K562 (cell line): ENCODE data around the gene KCTD7. TPM values are rescaled to one million over a fixed set of nuclear protein-coding genes. Genes with fewer than 3 reads are reported as not detected.
A peak's percentile ranks its signal among the peaks of the same experiment; 100 is the strongest.
"Not testable (repeated sequence)": the region's sequence is repeated elsewhere in the genome, so short reads cannot be mapped to it uniquely, and the experiment has no call there.

Source experiments
- ARNT ChIP-seq, 2 experiments: fragments of 450-650 bp; IDR thresholded peaks; 2 replicates each; pipeline ENCODE4 v1.6.1; 2016; ENCODE audit warnings: mild to moderate bottlenecking in 1 of 2
- DMBX1 ChIP-seq: fragments of 250-450 bp; sonication (Bioruptor Pico); IDR thresholded peaks from 2 replicates; pipeline ENCODE4 v1.8.0; 2022; ENCODE audit warnings: inconsistent platforms, mild to moderate bottlenecking, moderate library complexity, borderline replicate concordance
- GABPA ChIP-seq: fragments of 200-800 bp; sonication (Bioruptor generic); conservative IDR thresholded peaks from 2 replicates; pipeline ENCODE4 v1.6.1; 2016; ENCODE audit warnings: low read depth, missing genetic modification characterization, missing compliant biosample characterization
- GTF2A2 ChIP-seq: IDR thresholded peaks from 2 replicates; pipeline ENCODE4 v1.6.1; 2016; ENCODE audit warnings: mild to moderate bottlenecking, missing genetic modification characterization, missing compliant biosample characterization
- MECOM ChIP-seq: fragments of 250-450 bp; sonication (Bioruptor Pico); IDR thresholded peaks from 2 replicates; pipeline ENCODE4 v1.8.0; 2022; ENCODE audit warnings: inconsistent platforms
- MEF2D ChIP-seq: conservative IDR thresholded peaks from 2 replicates; pipeline ENCODE4 v1.6.1; 2016; ENCODE audit warnings: low read depth, missing genetic modification characterization, missing compliant biosample characterization
- MTA1 ChIP-seq: fragments of 450-650 bp; IDR thresholded peaks from 2 replicates; pipeline ENCODE4 v1.6.1; 2017; ENCODE audit warnings: borderline replicate concordance
- MTA3 ChIP-seq: fragments of 450-650 bp; formaldehyde crosslinking; IDR thresholded peaks from 2 replicates; pipeline ENCODE4 v1.6.1; 2017; ENCODE audit warnings: mild to moderate bottlenecking, borderline replicate concordance
- MYBL2 ChIP-seq, 2 experiments: fragments of 450-650 bp in 1 of 2; sonication (generic) in 1 of 2; formaldehyde crosslinking in 1 of 2; IDR thresholded peaks; 2 replicates each; pipeline versions ENCODE4 v1.6.1 to v1.8.1; 2017 to 2022; ENCODE audit warnings: borderline replicate concordance in 1 of 2, inconsistent platforms in 1 of 2, low read depth in 1 of 2, mild to moderate bottlenecking in 1 of 2, missing genetic modification reagents in 1 of 2, moderate library complexity in 1 of 2
- NCOA1 ChIP-seq: fragments of 450-650 bp; IDR thresholded peaks from 2 replicates; pipeline ENCODE4 v1.6.1; 2016; ENCODE audit warnings: low read depth
- RAD51 ChIP-seq: fragments of 450-650 bp; IDR thresholded peaks from 2 replicates; pipeline ENCODE4 v1.7.1; 2016; ENCODE audit warnings: low read depth, mild to moderate bottlenecking, borderline replicate concordance
- polyA plus RNA-seq, 8 experiments: library from polyadenylated mRNA; depleted of rRNA in 4 of 8; stranded (reverse) in 5 of 8; unstranded in 3 of 8; fragments of >200 nt; fragmentation: Nextera tagmentation in 2 of 8; fragmentation: Illumina TruSeq in 1 of 8; extraction: Ambion mirVana in 2 of 8; extraction: Trizol in 1 of 8; gene quantifications; 2 replicates each; pipeline versions ENCODE4 v1.2.1 to v1.2.3, GENCODE V29; 2011 to 2014; ENCODE audit warnings: inconsistent platforms in 1 of 8, missing spikeins in 1 of 8
- total RNA-seq, 7 experiments: library from RNA; depleted of rRNA in 6 of 7; stranded (reverse); fragments of >200 nt in 6 of 7; fragmentation: Illumina TruSeq in 2 of 7; extraction: Trizol in 2 of 7; gene quantifications; 2 replicates each; pipeline versions ENCODE4 v1.2.1 to v1.2.3, GENCODE V29; 2011 to 2021; ENCODE audit warnings: low replicate concordance in 1 of 7
- TF ChIP-seq, protein P1 (sequence below): fragments of 200-800 bp; sonication (Bioruptor generic); IDR thresholded peaks from 2 replicates; pipeline ENCODE4 v1.6.1; 2016; ENCODE audit warnings: missing genetic modification characterization, missing compliant biosample characterization
- TF ChIP-seq, protein P2 (sequence below): sonication (generic); formaldehyde crosslinking; IDR thresholded peaks from 2 replicates; pipeline ENCODE4 v1.4.0; 2020; ENCODE audit warnings: mild to moderate bottlenecking, missing genetic modification reagents
- TF ChIP-seq, protein P3 (sequence below): fragments of 450-650 bp; IDR thresholded peaks from 2 replicates; pipeline ENCODE4 v1.6.1; 2017; ENCODE audit warnings: antibody characterized with exemption, mild to moderate bottlenecking

The KCTD7 gene
- total and polyA plus RNA-seq, 9 of the 15 experiments (the other 6 are each of a cell fraction or from before 2014, with no cell fraction given) = 1.5 to 26.0 (median 9.0) TPM

DNA sequence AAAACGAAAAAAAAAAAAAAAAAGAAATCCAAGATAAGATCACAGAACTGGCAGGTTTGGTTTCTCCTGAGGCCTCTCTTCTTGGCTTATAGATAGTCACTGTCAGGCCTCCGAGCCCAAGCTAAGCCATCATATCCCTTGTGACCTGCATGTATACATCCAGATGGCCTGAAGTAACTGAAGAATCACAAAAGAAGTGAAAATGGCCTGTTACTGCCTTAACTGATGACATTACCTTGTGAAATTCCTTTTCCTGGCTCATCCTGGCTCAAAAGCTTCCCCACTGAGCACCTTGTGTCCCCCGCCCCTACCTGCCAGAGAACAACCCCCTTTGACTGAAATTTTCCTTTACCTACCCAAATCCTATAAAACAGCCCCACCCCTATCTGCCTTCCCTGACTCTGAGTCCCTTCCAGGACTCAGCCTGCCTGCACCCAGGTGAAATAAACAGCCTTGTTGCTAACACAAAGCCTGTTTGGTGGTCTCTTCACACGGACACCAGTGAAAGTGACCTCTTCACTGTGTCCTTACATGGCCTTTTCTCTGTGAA, 36.0 kb upstream of the KCTD7 start (continued):
- TF ChIP-seq MYBL2 (IDR thresholded peaks at IDR 0.05; ENCODE audit: low read depth) = 0 out of 2 replicates have a peak, but pooled peaks have one; percentile 8
- TF ChIP-seq MYBL2 (CRISPR knock-in tag; IDR thresholded peaks at IDR 0.05; ENCODE audit: borderline replicate concordance) = not testable (repeated sequence)
- 0 out of 4 replicates have a peak, but pooled peaks of 1 of the 2 experiments have one; percentile 74 for TF ChIP-seq ARNT (IDR thresholded peaks at IDR 0.05)
- TF ChIP-seq MTA3 = 0 out of 2 replicates have a peak, but pooled peaks have one; percentile 30
- TF ChIP-seq DMBX1 (CRISPR knock-in tag) = peak; percentile 10; the same call in 1 of the 2 replicates
- 0 out of 2 replicates have a peak, but pooled peaks have one; percentile 42 for TF ChIP-seq MEF2D
- TF ChIP-seq RAD51 = peak; percentile 10; the same call in 1 of the 2 replicates
- TF ChIP-seq MECOM (CRISPR knock-in tag) = 0 out of 2 replicates have a peak, but pooled peaks have one; percentile 22
- TF ChIP-seq, protein P1, sequence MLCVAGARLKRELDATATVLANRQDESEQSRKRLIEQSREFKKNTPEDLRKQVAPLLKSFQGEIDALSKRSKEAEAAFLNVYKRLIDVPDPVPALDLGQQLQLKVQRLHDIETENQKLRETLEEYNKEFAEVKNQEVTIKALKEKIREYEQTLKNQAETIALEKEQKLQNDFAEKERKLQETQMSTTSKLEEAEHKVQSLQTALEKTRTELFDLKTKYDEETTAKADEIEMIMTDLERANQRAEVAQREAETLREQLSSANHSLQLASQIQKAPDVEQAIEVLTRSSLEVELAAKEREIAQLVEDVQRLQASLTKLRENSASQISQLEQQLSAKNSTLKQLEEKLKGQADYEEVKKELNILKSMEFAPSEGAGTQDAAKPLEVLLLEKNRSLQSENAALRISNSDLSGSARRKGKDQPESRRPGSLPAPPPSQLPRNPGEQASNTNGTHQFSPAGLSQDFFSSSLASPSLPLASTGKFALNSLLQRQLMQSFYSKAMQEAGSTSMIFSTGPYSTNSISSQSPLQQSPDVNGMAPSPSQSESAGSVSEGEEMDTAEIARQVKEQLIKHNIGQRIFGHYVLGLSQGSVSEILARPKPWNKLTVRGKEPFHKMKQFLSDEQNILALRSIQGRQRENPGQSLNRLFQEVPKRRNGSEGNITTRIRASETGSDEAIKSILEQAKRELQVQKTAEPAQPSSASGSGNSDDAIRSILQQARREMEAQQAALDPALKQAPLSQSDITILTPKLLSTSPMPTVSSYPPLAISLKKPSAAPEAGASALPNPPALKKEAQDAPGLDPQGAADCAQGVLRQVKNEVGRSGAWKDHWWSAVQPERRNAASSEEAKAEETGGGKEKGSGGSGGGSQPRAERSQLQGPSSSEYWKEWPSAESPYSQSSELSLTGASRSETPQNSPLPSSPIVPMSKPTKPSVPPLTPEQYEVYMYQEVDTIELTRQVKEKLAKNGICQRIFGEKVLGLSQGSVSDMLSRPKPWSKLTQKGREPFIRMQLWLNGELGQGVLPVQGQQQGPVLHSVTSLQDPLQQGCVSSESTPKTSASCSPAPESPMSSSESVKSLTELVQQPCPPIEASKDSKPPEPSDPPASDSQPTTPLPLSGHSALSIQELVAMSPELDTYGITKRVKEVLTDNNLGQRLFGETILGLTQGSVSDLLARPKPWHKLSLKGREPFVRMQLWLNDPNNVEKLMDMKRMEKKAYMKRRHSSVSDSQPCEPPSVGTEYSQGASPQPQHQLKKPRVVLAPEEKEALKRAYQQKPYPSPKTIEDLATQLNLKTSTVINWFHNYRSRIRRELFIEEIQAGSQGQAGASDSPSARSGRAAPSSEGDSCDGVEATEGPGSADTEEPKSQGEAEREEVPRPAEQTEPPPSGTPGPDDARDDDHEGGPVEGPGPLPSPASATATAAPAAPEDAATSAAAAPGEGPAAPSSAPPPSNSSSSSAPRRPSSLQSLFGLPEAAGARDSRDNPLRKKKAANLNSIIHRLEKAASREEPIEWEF (CRISPR knock-in tag) = peak; percentile 61; the same call in 1 of the 2 replicates
- TF ChIP-seq, protein P2, sequence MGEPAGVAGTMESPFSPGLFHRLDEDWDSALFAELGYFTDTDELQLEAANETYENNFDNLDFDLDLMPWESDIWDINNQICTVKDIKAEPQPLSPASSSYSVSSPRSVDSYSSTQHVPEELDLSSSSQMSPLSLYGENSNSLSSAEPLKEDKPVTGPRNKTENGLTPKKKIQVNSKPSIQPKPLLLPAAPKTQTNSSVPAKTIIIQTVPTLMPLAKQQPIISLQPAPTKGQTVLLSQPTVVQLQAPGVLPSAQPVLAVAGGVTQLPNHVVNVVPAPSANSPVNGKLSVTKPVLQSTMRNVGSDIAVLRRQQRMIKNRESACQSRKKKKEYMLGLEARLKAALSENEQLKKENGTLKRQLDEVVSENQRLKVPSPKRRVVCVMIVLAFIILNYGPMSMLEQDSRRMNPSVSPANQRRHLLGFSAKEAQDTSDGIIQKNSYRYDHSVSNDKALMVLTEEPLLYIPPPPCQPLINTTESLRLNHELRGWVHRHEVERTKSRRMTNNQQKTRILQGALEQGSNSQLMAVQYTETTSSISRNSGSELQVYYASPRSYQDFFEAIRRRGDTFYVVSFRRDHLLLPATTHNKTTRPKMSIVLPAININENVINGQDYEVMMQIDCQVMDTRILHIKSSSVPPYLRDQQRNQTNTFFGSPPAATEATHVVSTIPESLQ (CRISPR knock-in tag) = 0 out of 2 replicates have a peak, but pooled peaks have one; percentile 10
- TF ChIP-seq MTA1 = 0 out of 2 replicates have a peak, but pooled peaks have one; percentile 75
- TF ChIP-seq GABPA = peak; percentile 70
- TF ChIP-seq, protein P3, sequence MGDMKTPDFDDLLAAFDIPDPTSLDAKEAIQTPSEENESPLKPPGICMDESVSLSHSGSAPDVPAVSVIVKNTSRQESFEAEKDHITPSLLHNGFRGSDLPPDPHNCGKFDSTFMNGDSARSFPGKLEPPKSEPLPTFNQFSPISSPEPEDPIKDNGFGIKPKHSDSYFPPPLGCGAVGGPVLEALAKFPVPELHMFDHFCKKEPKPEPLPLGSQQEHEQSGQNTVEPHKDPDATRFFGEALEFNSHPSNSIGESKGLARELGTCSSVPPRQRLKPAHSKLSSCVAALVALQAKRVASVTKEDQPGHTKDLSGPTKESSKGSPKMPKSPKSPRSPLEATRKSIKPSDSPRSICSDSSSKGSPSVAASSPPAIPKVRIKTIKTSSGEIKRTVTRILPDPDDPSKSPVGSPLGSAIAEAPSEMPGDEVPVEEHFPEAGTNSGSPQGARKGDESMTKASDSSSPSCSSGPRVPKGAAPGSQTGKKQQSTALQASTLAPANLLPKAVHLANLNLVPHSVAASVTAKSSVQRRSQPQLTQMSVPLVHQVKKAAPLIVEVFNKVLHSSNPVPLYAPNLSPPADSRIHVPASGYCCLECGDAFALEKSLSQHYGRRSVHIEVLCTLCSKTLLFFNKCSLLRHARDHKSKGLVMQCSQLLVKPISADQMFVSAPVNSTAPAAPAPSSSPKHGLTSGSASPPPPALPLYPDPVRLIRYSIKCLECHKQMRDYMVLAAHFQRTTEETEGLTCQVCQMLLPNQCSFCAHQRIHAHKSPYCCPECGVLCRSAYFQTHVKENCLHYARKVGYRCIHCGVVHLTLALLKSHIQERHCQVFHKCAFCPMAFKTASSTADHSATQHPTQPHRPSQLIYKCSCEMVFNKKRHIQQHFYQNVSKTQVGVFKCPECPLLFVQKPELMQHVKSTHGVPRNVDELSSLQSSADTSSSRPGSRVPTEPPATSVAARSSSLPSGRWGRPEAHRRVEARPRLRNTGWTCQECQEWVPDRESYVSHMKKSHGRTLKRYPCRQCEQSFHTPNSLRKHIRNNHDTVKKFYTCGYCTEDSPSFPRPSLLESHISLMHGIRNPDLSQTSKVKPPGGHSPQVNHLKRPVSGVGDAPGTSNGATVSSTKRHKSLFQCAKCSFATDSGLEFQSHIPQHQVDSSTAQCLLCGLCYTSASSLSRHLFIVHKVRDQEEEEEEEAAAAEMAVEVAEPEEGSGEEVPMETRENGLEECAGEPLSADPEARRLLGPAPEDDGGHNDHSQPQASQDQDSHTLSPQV = peak; percentile 32; the same call in 1 of the 2 replicates
- TF ChIP-seq GTF2A2 (tag) = 0 out of 2 replicates have a peak, but pooled peaks have one; percentile 48
- TF ChIP-seq NCOA1 = 0 out of 2 replicates have a peak, but pooled peaks have one; percentile 32
